HEK293 (cell line): Measurements from ENCODE around the gene DGKB.

Source experiments
- CTCF ChIA-PET: fragments of 350-600 bp; formaldehyde crosslinking; extraction: SDS; loops from one replicate; lab custom pipeline; 2021; ENCODE audit warnings: antibody characterized with exemption; lab: Yijun Ruan, JAX
- POLR2A ChIA-PET: fragments of 300-600 bp; formaldehyde crosslinking; extraction: SDS; loops from one replicate; lab custom pipeline; 2020; ENCODE audit warnings: antibody characterized with exemption, inconsistent platforms; lab: Yijun Ruan, JAX
- H3K27ac ChIP-seq: fragments of 200-500 bp; sonication (Bioruptor generic); 2 replicates; pipeline ENCODE4 v1.5.1; 2014; ENCODE audit warnings: low read depth, low read length, control low read depth, inconsistent platforms; ENCODE audit errors: extremely low read depth
- H3K36me3 ChIP-seq, 2 experiments: fragments of 200-500 bp in 1 of 2; sonication (Bioruptor generic) in 1 of 2; 1 replicate in 1 of 2; 2 replicates in 1 of 2; pipeline ENCODE4 v1.5.1; 2014 to 2017; ENCODE audit warnings: inconsistent platforms in 2 of 2, low read length in 2 of 2; ENCODE audit not compliant: control insufficient read depth in 2 of 2, insufficient read depth in 1 of 2
- H3K4me1 ChIP-seq: fragments of 200-500 bp; sonication (Bioruptor generic); 2 replicates; pipeline ENCODE4 v1.5.1; 2014; ENCODE audit warnings: mild to moderate bottlenecking, low read length, inconsistent platforms; ENCODE audit not compliant: control insufficient read depth, insufficient read depth
- H3K4me3 ChIP-seq: 2 replicates; pipeline ENCODE4 v1.5.1; 2011; ENCODE audit warnings: low read depth, mild to moderate bottlenecking, control low read depth, low read length, moderate library complexity
- H3K9me3 ChIP-seq: fragments of 200-500 bp; sonication (Bioruptor generic); 2 replicates; pipeline ENCODE4 v1.5.1; 2014; ENCODE audit warnings: low read depth, low read length, inconsistent platforms; ENCODE audit not compliant: control insufficient read depth, insufficient read depth
- HOXA7 ChIP-seq: sonication (generic); formaldehyde crosslinking; IDR thresholded peaks from 2 replicates; pipeline ENCODE4 v1.8.1; 2022; ENCODE audit warnings: missing genetic modification reagents, borderline replicate concordance
- IKZF3 ChIP-seq: fragments of 450-650 bp; IDR thresholded peaks from 2 replicates; pipeline ENCODE4 v1.5.0; 2018; ENCODE audit warnings: missing biosample characterization, mild to moderate bottlenecking, missing genetic modification characterization, moderate library complexity
- INSM2 ChIP-seq: fragments of 450-650 bp; formaldehyde crosslinking; IDR thresholded peaks from 2 replicates; pipeline ENCODE4 v1.5.1; 2016; ENCODE audit warnings: missing biosample characterization, missing genetic modification characterization
- OSR2 ChIP-seq: fragments of 450-650 bp; formaldehyde crosslinking; IDR thresholded peaks from 2 replicates; pipeline ENCODE4 v1.5.1; 2016; ENCODE audit warnings: missing biosample characterization, missing genetic modification characterization
- REST ChIP-seq: fragments of 450-650 bp; formaldehyde crosslinking; IDR thresholded peaks from 2 replicates; pipeline ENCODE4 v1.5.1; 2016; ENCODE audit warnings: missing biosample characterization, missing genetic modification characterization
- ZBTB21 ChIP-seq: fragments of 450-650 bp; formaldehyde crosslinking; IDR thresholded peaks from 2 replicates; pipeline ENCODE4 v1.5.1; 2017; ENCODE audit warnings: missing biosample characterization, missing genetic modification characterization
- ZBTB44 ChIP-seq: fragments of 450-650 bp; IDR thresholded peaks from 2 replicates; pipeline ENCODE4 v1.5.1; 2018; ENCODE audit warnings: missing biosample characterization, mild to moderate bottlenecking, missing genetic modification characterization
- ZEB2 ChIP-seq: fragments of 450-650 bp; formaldehyde crosslinking; IDR thresholded peaks from 2 replicates; pipeline ENCODE4 v1.5.1; 2016; ENCODE audit warnings: missing biosample characterization, missing genetic modification characterization
- ZNF155 ChIP-seq: fragments of 450-650 bp; formaldehyde crosslinking; IDR thresholded peaks from 2 replicates; pipeline ENCODE4 v1.5.1; 2016; ENCODE audit warnings: missing biosample characterization, missing genetic modification characterization
- ZNF292 ChIP-seq: fragments of 450-650 bp; formaldehyde crosslinking; IDR thresholded peaks from 2 replicates; pipeline ENCODE4 v1.5.1; 2016; ENCODE audit warnings: low read depth, missing biosample characterization, missing genetic modification characterization, borderline replicate concordance
- ZNF341 ChIP-seq: fragments of 450-650 bp; formaldehyde crosslinking; IDR thresholded peaks from 2 replicates; pipeline ENCODE4; 2016; ENCODE audit warnings: low read depth, missing biosample characterization, missing genetic modification characterization
- ZNF529 ChIP-seq: fragments of 450-650 bp; formaldehyde crosslinking; IDR thresholded peaks from 2 replicates; pipeline ENCODE4 v1.5.1; 2017; ENCODE audit warnings: missing genetic modification characterization, missing biosample characterization; ENCODE audit not compliant: insufficient replicate concordance
- ZNF623 ChIP-seq: fragments of 450-650 bp; formaldehyde crosslinking; IDR thresholded peaks from 2 replicates; pipeline ENCODE4 v1.5.1; 2016; ENCODE audit warnings: missing biosample characterization, missing genetic modification characterization
- ZNF654 ChIP-seq: fragments of 450-650 bp; formaldehyde crosslinking; IDR thresholded peaks from 2 replicates; pipeline ENCODE4 v1.5.1; 2016; ENCODE audit warnings: low read depth, missing biosample characterization, missing genetic modification characterization
- ZNF658 ChIP-seq: fragments of 450-650 bp; formaldehyde crosslinking; IDR thresholded peaks from 2 replicates; pipeline ENCODE4; 2016; ENCODE audit warnings: missing biosample characterization, missing genetic modification characterization
- ZNF837 ChIP-seq: fragments of 450-650 bp; formaldehyde crosslinking; IDR thresholded peaks from 2 replicates; pipeline ENCODE4 v1.5.1; 2016; ENCODE audit warnings: missing biosample characterization, missing genetic modification characterization
- ZNF843 ChIP-seq: fragments of 450-650 bp; formaldehyde crosslinking; IDR thresholded peaks from 2 replicates; pipeline ENCODE4 v1.5.1; 2016; ENCODE audit warnings: missing biosample characterization, missing genetic modification characterization

The DGKB gene

GRCh38 chr7:14859267-14859666, 43.3 kb downstream of the DGKB start:
- Histone ChIP-seq H3K36me3 (no peaks in the 10 kb centered on the region), H3K9me3 (no peaks in the 10 kb centered on the region), H3K4me1 (no peaks in the 10 kb centered on the region), H3K4me3 (no peak overlapping the region), H3K27ac (no peak overlapping the region)
- ChIA-PET CTCF (no interaction called here), POLR2A (no interaction called here)
- TF ChIP-seq OSR2 (tag by site-specific recombination) (no peak), ZBTB44 (tag by site-specific recombination) (no peak)

GRCh38 chr7:14858866-14859265, 43.7 kb downstream of the DGKB start:
- Histone ChIP-seq H3K4me3 (no peak overlapping the region), H3K36me3 (no peaks in the 10 kb centered on the region), H3K9me3 (no peaks in the 10 kb centered on the region), H3K4me1 (no peaks in the 10 kb centered on the region), H3K27ac (no peak overlapping the region)
- CTCF ChIA-PET = no interaction called here
- TF ChIP-seq IKZF3 (tag by site-specific recombination) = no peak
- TF ChIP-seq ZNF843 = no peak
- TF ChIP-seq ZNF292 (tag by site-specific recombination) = no peak
- TF ChIP-seq ZNF623 (tag by site-specific recombination) = no peak
- TF ChIP-seq ZNF529 (tag by site-specific recombination) = no peak
- TF ChIP-seq ZNF837 = no peak
- POLR2A ChIA-PET = no interaction called here

GRCh38 chr7:14858410-14858809, 44.1 kb downstream of the DGKB start:
- no peak overlapping the region for H3K4me3 ChIP-seq
- TF ChIP-seq ZBTB44 (tag by site-specific recombination) (no peak), ZEB2 (tag by site-specific recombination) (no peak), ZNF654 (no peak), ZNF155 (tag by site-specific recombination) (no peak), HOXA7 (CRISPR knock-in tag) (no peak), ZNF837 (no peak), ZNF658 (tag by site-specific recombination) (no peak), ZNF341 (tag by site-specific recombination) (no peak), ZBTB21 (tag by site-specific recombination) (no peak), INSM2 (no peak), REST (no peak)
- POLR2A ChIA-PET = no interaction called here
- no peak overlapping the region for H3K27ac ChIP-seq
- H3K4me1 ChIP-seq = no peaks in the 10 kb centered on the region
- no peaks in the 10 kb centered on the region for H3K36me3 ChIP-seq
- CTCF ChIA-PET = no interaction called here
- H3K9me3 ChIP-seq = no peaks in the 10 kb centered on the region
